HUDEP-2 (cell line): ENCODE measurements around the gene GATB.

ENCODE experiments used
- DNase-seq, 76 experiments: peaks; one replicate each; lab custom pipeline; 2025; ENCODE audit not compliant: unreplicated experiment in 76 of 76; lab: John Stamatoyannopoulos, UW

Gene GATB

GRCh38 chr4:151760712-151761661 lies at the start of gene GATB:
Gene GATB (minus strand): TSS chr4:151761007. CDS start chr4:151760982, 25 bp downstream.
- DNase-seq: peak; percentile 12 to 96 (median 88)

DNA sequence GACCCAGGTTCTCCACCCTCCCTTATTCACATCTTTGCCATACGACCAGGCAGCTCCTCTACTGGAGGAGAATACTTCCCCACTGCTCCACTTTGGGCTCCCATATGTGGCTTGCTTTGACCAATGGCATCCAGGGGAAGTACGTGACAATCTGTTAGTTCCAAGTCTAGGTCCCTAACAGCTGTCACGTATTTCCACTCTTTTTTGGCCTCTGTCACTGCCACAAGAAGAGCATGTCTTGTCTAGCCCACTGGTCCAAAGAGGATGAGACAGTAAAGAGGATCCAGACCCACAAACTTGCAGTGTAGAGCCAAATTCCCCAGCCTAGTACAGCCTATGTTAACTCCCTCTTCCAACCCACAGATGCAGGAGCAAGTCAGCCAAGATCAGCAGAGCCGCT lies 49.7 kb upstream of the GATB start:
- no peak for DNase-seq

DNA sequence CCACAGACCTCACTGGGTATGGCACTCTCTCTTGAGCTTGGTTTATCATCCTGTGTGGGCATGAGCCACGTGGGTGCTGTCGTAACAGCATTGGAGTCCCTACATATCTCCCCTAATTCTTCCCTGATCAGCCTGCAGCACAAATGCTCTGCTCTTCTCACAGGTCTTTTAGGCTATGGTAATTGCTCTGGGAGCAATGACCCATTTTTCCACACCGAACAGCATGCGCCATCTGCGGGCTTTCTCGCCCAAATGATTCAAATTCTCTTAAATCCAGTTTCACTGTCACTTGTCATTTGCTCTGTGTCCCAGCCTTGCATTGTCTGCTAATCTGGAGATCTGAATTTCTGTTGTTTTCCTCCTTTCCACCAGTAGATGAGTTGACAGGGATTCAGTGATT lies 48.9 kb upstream of the GATB start:
- DNase-seq: no peak

GRCh38 chr4:151808542-151808941 lies 47.7 kb upstream of the GATB start:
- DNase-seq: no peak

- DNase-seq: no peak
Observed at GRCh38 chr4:151808120-151808529, 47.3 kb upstream of the GATB start.

- DNase-seq: no peak
Observed at GRCh38 chr4:151807220-151807619, 46.4 kb upstream of the GATB start.

GRCh38 chr4:151806511-151806927 lies 45.7 kb upstream of the GATB start:
- no peak for DNase-seq

- DNase-seq: no peak
Observed at GRCh38 chr4:151804821-151805220, 44.0 kb upstream of the GATB start.

- no peak for DNase-seq
Observed at GRCh38 chr4:151804086-151804630, 43.4 kb upstream of the GATB start.

- DNase-seq: no peak
Observed at GRCh38 chr4:151803246-151803645, 42.4 kb upstream of the GATB start.

- peak in 44 of 76 experiments; percentile 2 to 57 (median 21) for DNase-seq
Observed at GRCh38 chr4:151801547-151802516, 41.0 kb upstream of the GATB start.

DNA sequence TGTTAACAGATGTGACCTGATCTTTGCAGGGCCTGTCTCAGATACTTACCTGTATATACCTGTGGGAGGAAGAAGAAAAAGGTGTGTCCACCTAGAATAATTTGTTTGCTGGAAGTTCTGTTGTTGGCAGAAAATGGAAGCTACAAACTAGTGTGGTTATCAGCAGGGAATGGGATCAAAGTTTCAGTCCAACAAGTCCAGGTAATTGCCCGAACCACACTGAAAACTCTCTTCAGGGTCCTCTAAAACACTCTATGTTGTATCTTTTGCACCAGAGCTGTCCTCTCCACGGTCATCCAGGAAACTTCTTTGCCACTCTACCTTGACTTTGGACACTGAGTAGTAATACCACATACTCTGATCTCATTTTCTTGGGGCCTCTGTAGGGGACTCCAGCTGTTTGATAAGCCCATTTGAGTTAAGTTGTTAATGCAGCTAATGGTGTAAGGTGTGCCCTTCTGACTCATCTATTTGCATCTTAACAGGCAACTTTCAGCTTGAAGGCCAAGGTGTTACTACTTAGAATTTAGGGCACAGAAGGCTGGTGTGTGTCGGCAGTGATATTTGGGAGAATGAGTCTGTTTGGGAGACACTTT lies 38.7 kb upstream of the GATB start:
- no peak for DNase-seq

DNA sequence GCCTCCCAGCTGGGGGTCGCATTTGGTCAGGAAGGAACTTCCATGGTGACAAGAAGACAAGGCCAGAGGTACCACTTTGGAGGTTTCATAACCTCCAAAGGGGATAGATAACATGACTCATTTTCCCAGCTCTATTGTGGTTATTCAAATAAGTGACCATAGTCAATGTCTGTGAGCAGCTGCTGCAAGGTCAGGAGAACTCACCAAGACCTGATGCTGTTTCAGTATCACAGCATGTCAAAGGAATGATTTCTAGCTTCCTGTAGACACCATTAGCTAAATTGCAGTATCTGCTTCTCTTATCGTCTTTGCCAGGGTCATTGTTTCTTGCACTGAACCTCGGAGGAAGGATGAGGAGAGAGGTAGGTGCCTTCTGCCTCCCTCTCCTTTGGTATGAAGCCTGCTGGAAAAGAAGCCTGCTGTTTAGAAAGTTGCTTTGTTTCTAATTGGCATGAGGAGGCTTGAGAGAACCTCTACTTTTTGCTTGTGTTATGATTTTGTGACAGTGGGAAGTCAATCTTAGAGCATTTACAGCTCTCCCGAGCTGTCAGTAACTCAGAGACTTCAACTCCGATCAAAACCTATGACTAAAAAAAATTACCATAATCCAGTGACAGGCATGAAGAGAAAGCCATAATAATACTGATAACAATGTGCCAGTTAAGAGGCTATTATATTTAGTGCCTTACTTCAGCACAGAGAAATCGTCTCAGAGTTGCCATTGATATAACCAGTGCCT lies 38.0 kb upstream of the GATB start:
- DNase-seq: no peak

DNA sequence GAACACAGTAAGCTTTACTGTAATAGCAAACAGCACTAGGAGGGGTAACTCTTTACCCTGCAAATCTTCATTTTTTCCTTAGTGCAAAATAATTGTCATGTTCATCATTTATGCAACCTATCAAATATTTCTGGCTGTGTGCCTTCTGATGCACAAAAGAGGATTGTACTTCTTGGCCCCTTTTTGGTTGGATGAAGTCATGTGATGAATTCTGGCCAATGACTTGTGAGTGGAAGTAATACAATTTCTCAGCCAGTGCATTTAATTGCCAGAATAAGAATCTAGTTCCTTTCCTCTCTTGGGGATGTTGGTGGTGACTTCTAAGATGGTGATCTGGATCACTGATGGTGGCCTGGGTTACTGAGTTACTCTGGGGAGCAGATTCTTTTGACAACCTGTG lies 37.0 kb upstream of the GATB start:
- no peak for DNase-seq

DNA sequence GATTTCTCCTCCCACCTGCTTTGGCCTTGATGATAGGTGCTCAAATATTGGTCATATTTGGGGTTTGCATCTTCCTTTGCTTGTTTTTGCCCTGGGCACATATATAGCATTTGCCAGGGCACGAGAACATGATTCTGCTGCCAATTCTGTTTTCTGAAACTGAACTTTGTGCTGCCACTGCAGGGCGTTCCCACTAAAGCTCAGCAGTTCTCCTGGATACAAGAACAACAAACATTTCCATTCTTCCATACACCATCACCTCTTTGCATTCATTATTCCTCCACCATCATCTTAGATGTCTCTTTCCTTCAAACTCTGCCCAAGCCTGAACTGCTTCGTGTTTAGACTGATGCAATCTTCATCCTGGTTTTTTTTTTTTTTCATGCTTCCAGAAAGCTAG lies 36.3 kb upstream of the GATB start:
- DNase-seq: no peak

DNA sequence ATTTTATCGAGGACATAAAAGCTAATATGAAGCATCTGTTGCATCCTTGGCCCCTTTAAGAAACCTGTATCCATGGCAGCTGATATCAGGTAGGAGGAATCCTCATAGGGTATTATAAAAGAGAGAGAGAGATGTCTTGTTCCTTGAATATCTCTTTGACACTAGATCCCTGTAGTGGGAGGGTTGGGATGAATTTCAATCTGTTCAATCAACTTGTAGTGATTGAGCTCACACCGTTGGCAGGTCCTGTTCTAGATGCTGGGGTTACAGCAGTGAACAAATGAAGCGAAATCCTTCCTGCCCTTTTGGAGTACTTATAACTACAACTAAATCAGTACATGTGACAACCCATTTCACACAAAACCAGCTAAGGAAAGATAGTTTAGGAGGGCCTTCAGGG lies 35.3 kb upstream of the GATB start:
- no peak for DNase-seq

GRCh38 chr4:151792995-151793394 lies 32.2 kb upstream of the GATB start:
- no peak for DNase-seq

DNA sequence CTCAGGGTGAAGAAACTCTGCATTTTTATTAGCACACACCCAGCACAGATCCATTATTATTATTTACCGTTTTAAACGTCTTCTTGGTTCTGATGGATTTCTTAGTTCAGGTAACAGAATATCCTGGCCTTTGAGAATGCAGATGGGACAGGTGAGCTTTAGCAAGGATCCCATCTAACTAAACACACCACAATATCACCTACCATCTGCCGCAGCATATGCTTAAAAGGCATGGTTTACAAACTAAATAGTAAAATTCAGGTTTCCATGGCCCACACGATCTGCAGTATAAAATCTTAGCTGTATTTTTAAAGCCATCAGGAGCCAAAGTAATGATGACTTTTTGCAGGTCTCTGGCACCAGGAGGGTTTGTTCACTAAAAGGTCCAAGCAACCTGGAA lies 31.7 kb upstream of the GATB start:
- DNase-seq: no peak

DNA sequence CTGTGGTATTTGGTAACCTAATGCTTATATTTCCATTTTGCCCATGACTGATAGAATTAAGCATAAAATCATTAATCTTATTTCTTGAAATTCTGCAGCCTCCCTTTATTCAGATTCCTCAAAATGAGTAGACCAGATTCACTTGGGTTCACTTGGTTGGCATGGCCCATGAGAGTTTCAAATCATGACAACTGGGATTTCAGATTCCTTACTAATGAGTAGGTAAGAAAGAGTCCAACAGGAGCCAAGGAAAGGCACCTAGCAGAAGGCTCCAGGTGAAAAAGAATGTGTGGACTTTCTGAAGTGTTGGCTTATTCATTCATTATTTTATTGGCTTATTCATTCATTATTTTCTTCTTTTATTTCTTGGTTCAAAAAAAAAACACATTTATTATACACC lies 27.2 kb upstream of the GATB start:
- DNase-seq: no peak

DNA sequence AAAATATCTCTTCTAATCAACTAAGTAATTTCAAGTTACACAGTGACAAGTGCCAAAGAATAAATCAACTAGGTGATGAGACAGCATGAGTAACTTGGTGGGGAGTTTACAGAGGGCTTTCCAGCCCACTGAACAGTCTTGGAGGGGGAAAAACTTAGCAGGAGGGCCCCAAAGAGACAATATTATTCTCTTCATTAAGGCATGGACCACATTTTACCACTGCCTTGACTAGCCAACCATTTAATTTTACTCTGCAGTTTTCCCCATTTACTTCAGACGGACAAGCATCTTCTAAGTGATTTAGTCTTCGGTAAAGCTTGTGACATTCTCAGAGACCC lies 25.3 kb upstream of the GATB start:
- no peak for DNase-seq
